H1 (cell line): ENCODE data around the gene MCUB.

Experiments
- CREB1 ChIP-seq: IDR thresholded peaks from 2 replicates; pipeline ENCODE4 v1.6.1; 2012; ENCODE audit warnings: inconsistent platforms
- KDM1A ChIP-seq: fragments of 200-600, 300-600 bp; sonication (generic); IDR thresholded peaks from 2 replicates; pipeline ENCODE4 v1.7.1; 2016; ENCODE audit warnings: mild to moderate bottlenecking, low read length, borderline replicate concordance
- POLR2A ChIP-seq, 2 experiments: IDR thresholded peaks; 1 replicate in 1 of 2; 2 replicates in 1 of 2; pipeline ENCODE4 v1.6.1; 2011; ENCODE audit warnings: low read depth in 2 of 2, low read length in 2 of 2, mild to moderate bottlenecking in 2 of 2; ENCODE audit errors: control extremely low read depth in 1 of 2
- POLR2AphosphoS5 ChIP-seq: IDR thresholded peaks from 2 replicates; pipeline ENCODE4 v1.6.1; 2011; ENCODE audit warnings: low read depth, low read length
- TCF12 ChIP-seq: IDR thresholded peaks from 2 replicates; pipeline ENCODE4 v1.6.1; 2011; ENCODE audit warnings: low read depth, mild to moderate bottlenecking, low read length

DNA sequence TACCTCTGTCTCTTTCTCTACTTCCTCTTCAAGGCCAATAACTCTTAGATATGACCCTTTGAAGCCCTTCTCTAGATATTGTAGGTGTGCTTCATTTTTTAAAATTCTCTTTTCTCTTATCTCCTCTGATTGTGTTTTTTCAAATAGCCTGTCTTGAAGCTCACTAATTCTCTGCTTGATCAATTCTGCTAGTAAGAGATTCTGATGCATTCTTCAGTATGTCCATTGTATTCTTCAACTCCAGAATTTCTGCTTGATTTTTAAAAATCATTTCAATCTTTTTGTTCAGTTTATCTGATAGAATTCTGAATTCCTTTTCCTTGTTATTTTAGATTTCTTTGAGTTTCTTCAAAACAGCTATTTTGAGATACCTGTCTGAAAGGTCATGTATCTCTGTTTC lies 47.9 kb downstream of the MCUB start:
- no peak for TF ChIP-seq TCF12
- TF ChIP-seq POLR2AphosphoS5 = no peak
- no peak for TF ChIP-seq KDM1A
- TF ChIP-seq POLR2A (IDR thresholded peaks at IDR 0.05; ENCODE audit: control extremely low read depth in 1 of 2, low read depth in 2 of 2, low read length in 2 of 2) = no peak
- no peak for TF ChIP-seq CREB1
